CD4-positive, alpha-beta memory T cell (primary cell): ENCODE results near the gene RUBCNL. TPM values are rescaled to one million over a fixed set of nuclear protein-coding genes. Genes with fewer than 3 reads are reported as not detected.

ENCODE experiments used
- CTCF ChIA-PET: fragments of 350-600 bp; sonication (Branson Sonifier 250); formaldehyde crosslinking; loops from one replicate; lab custom pipeline; 2021; ENCODE audit warnings: inconsistent platforms; ENCODE audit not compliant: partially characterized antibody; lab: Charles Lee
- POLR2A ChIA-PET: fragments of 350-600 bp; sonication (Branson Sonifier 250); formaldehyde crosslinking; loops from one replicate; lab custom pipeline; 2021; ENCODE audit not compliant: partially characterized antibody; lab: Charles Lee
- DNase-seq, 5 donors: peaks; one replicate each; pipeline versions ENCODE4 v3.0.0 to v3.0.0-alpha.2; 2020 to 2022; ENCODE audit warnings: mixed read lengths in 1 of 5
- H3K27ac ChIP-seq: one replicate; pipeline ENCODE4 v1.7.0; 2013; ENCODE audit warnings: low read depth, low read length
- H3K27me3 ChIP-seq: 2 replicates; pipeline ENCODE4 v1.7.0; 2013; ENCODE audit warnings: mild to moderate bottlenecking, low read length, moderate library complexity; ENCODE audit not compliant: insufficient read depth
- H3K36me3 ChIP-seq: 2 replicates; pipeline ENCODE4 v1.7.0; 2013; ENCODE audit warnings: mild to moderate bottlenecking, low read length, moderate library complexity; ENCODE audit not compliant: insufficient read depth
- H3K4me1 ChIP-seq: 2 replicates; pipeline ENCODE4 v1.7.0; 2013; ENCODE audit warnings: mild to moderate bottlenecking, low read length, moderate library complexity; ENCODE audit not compliant: insufficient read depth
- H3K4me3 ChIP-seq, 2 donors: one replicate each; pipeline ENCODE4 v1.7.0; 2013; ENCODE audit warnings: low read length in 2 of 2, mild to moderate bottlenecking in 1 of 2
- H3K9me3 ChIP-seq, 2 donors: one replicate each; pipeline ENCODE4 v1.7.0; 2013; ENCODE audit warnings: low read length in 2 of 2, control low read depth in 1 of 2; ENCODE audit not compliant: control insufficient read depth in 1 of 2
- H3K27ac Mint-ChIP-seq, 7 donors: one replicate each; pipeline ENCODE4 v1.8.0; 2020 to 2021; ENCODE audit warnings: mixed read lengths in 7 of 7, mild to moderate bottlenecking in 6 of 7, inconsistent platforms in 3 of 7, moderate library complexity in 3 of 7
- H3K27me3 Mint-ChIP-seq, 2 donors: one replicate each; pipeline ENCODE4 v1.8.0; 2020 to 2021; ENCODE audit warnings: mixed read lengths in 2 of 2
- H3K36me3 Mint-ChIP-seq, 2 donors: one replicate each; pipeline ENCODE4 v1.8.0; 2020 to 2021; ENCODE audit warnings: mixed read lengths in 2 of 2, inconsistent platforms in 1 of 2, mild to moderate bottlenecking in 1 of 2
- H3K4me1 Mint-ChIP-seq, 4 donors: one replicate each; pipeline ENCODE4 v1.8.0; 2020 to 2021; ENCODE audit warnings: mixed read lengths in 4 of 4, mild to moderate bottlenecking in 1 of 4
- H3K4me3 Mint-ChIP-seq, 8 donors: one replicate each; pipeline ENCODE4 v1.8.0; 2020 to 2021; ENCODE audit warnings: mixed read lengths in 8 of 8, mild to moderate bottlenecking in 7 of 8, moderate library complexity in 6 of 8, inconsistent platforms in 3 of 8
- H3K9me3 Mint-ChIP-seq, 8 donors: one replicate each; pipeline ENCODE4 v1.8.0; 2020 to 2021; ENCODE audit warnings: mixed read lengths in 8 of 8, mild to moderate bottlenecking in 5 of 8, inconsistent platforms in 3 of 8, moderate library complexity in 1 of 8
- intact Hi-C: fragments of 100-400 bp; cut with micrococcal nuclease; formaldehyde crosslinking; loops from one replicate; pipeline ENCODE4 v1.15.1; 2023
- polyA plus RNA-seq, 2 donors: library from polyadenylated mRNA; unstranded; fragments of 300-500 nt; fragmentation: Illumina TruSeq; gene quantifications; one replicate each; pipeline ENCODE4 v1.2.3, GENCODE V29; 2021
- total RNA-seq, 2 experiments: library from RNA; stranded (reverse); gene quantifications; one replicate each; pipeline ENCODE4 v1.2.3, GENCODE V29; 2021

RUBCNL gene
- total and polyA plus RNA-seq, 4 experiments from 2014 or later = 0.30 to 0.60 TPM; not detected in 2

GRCh38 chr13:46359714-46360113 is 27.3 kb downstream of the RUBCNL start:
- peaks cover 2 to 3% of the 10 kb centered on the region in 2 donors for H3K27me3 Mint-ChIP-seq

GRCh38 chr13:46355901-46356590 is 31.0 kb downstream of the RUBCNL start:
- H3K4me3 ChIP-seq = no peak overlapping the region
- ChIA-PET CTCF (interaction anchor here (0.7 kb wide), 1 partner anchor 501 kb away, joined by 3 read pairs; no protein-coding TSS in a partner anchor), POLR2A (no interaction called here)
- intact Hi-C loops = no loop called here
- H3K27ac Mint-ChIP-seq = no peak overlapping the region
- no peaks in the 10 kb centered on the region for H3K36me3 Mint-ChIP-seq
- no peak overlapping the region for H3K27ac ChIP-seq
- H3K4me1 ChIP-seq = no peaks in the 10 kb centered on the region
- no peaks in the 10 kb centered on the region for H3K27me3 ChIP-seq
- peaks cover 6 to 14% (median 6%) of the 10 kb centered on the region in 4 donors for H3K4me1 Mint-ChIP-seq
- peaks cover 0 to 6% (median 0%) of the 10 kb centered on the region in 8 donors for H3K9me3 Mint-ChIP-seq
- no peaks in the 10 kb centered on the region for H3K9me3 ChIP-seq
- no peak for DNase-seq
- no peak overlapping the region for H3K4me3 Mint-ChIP-seq
- peaks cover 2% of the 10 kb centered on the region in 2 donors for H3K27me3 Mint-ChIP-seq
- no peaks in the 10 kb centered on the region for H3K36me3 ChIP-seq

More at GRCh38 chr13:46359714-46360113, 27.3 kb downstream of the RUBCNL start:
- CTCF ChIA-PET = no interaction called here
- Mint-ChIP-seq H3K4me1 (peaks cover 3% of the 10 kb centered on the region in 4 donors), H3K9me3 (no peaks in the 10 kb centered on the region), H3K4me3 (no peak overlapping the region), H3K36me3 (no peaks in the 10 kb centered on the region), H3K27ac (no peak overlapping the region)
- intact Hi-C loops = no loop called here
- Histone ChIP-seq H3K4me1 (no peaks in the 10 kb centered on the region), H3K27ac (no peak overlapping the region), H3K4me3 (no peak overlapping the region), H3K9me3 (no peaks in the 10 kb centered on the region), H3K36me3 (no peaks in the 10 kb centered on the region), H3K27me3 (no peaks in the 10 kb centered on the region)
- POLR2A ChIA-PET = no interaction called here
- no peak for DNase-seq

- CTCF ChIA-PET = interaction anchor here (0.7 kb wide), 1 partner anchor 502 kb away, joined by 3 read pairs; no protein-coding TSS in a partner anchor
- no peaks in the 10 kb centered on the region for H3K9me3 ChIP-seq
- peaks cover 0 to 6% (median 0%) of the 10 kb centered on the region in 8 donors for H3K9me3 Mint-ChIP-seq
Measured at GRCh38 chr13:46355088-46355468, 32.0 kb downstream of the RUBCNL start.

GRCh38 chr13:46354156-46355087 is 32.6 kb downstream of the RUBCNL start:
- POLR2A ChIA-PET = interaction anchor here (1.0 kb wide), 1 partner anchor 40 kb away, joined by 3 read pairs; no protein-coding TSS in a partner anchor

More at GRCh38 chr13:46355088-46355468, 32.0 kb downstream of the RUBCNL start:
- Mint-ChIP-seq H3K27me3 (no peaks in the 10 kb centered on the region), H3K4me1 (peaks cover 6 to 14% (median 6%) of the 10 kb centered on the region in 4 donors), H3K36me3 (no peaks in the 10 kb centered on the region), H3K4me3 (no peak overlapping the region), H3K27ac (peak overlapping the region in 1 of 7 donors; percentile 5)
- intact Hi-C loops = no loop called here
- H3K27ac ChIP-seq = no peak overlapping the region
- H3K27me3 ChIP-seq = no peaks in the 10 kb centered on the region
- H3K36me3 ChIP-seq = no peaks in the 10 kb centered on the region
- POLR2A ChIA-PET = interaction anchor here (1.0 kb wide), 1 partner anchor 39 kb away, joined by 3 read pairs; no protein-coding TSS in a partner anchor
- no peak for DNase-seq
- no peak overlapping the region for H3K4me3 ChIP-seq
- no peaks in the 10 kb centered on the region for H3K4me1 ChIP-seq

GRCh38 chr13:46352805-46353204 is 34.2 kb downstream of the RUBCNL start:
- peaks cover 6 to 14% (median 6%) of the 10 kb centered on the region in 4 donors for H3K4me1 Mint-ChIP-seq
- peaks cover 1 to 4% of the 10 kb centered on the region in 2 donors for H3K27me3 Mint-ChIP-seq
- ChIA-PET CTCF (no interaction called here), POLR2A (no interaction called here)
- Histone ChIP-seq H3K27me3 (no peaks in the 10 kb centered on the region), H3K36me3 (no peaks in the 10 kb centered on the region), H3K27ac (no peak overlapping the region), H3K4me1 (no peaks in the 10 kb centered on the region), H3K4me3 (no peak overlapping the region), H3K9me3 (no peaks in the 10 kb centered on the region)
- H3K27ac Mint-ChIP-seq = no peak overlapping the region
- intact Hi-C loops = no loop called here
- no peak for DNase-seq
- H3K9me3 Mint-ChIP-seq = peaks cover 0 to 6% (median 0%) of the 10 kb centered on the region in 8 donors
- no peak overlapping the region for H3K4me3 Mint-ChIP-seq
- no peaks in the 10 kb centered on the region for H3K36me3 Mint-ChIP-seq

More at GRCh38 chr13:46354156-46355087, 32.6 kb downstream of the RUBCNL start:
- no peaks in the 10 kb centered on the region for H3K36me3 ChIP-seq
- peak overlapping the region in 1 of 8 donors; percentile 18 for H3K4me3 Mint-ChIP-seq
- H3K36me3 Mint-ChIP-seq = no peaks in the 10 kb centered on the region
- H3K9me3 Mint-ChIP-seq = peaks cover 0 to 6% (median 0%) of the 10 kb centered on the region in 8 donors
- intact Hi-C loops = no loop called here
- no peaks in the 10 kb centered on the region for H3K27me3 Mint-ChIP-seq
- H3K27ac ChIP-seq = no peak overlapping the region
- H3K9me3 ChIP-seq = no peaks in the 10 kb centered on the region
- no peak overlapping the region for H3K4me3 ChIP-seq
- CTCF ChIA-PET = no interaction called here
- H3K4me1 ChIP-seq = no peaks in the 10 kb centered on the region
- DNase-seq = peak in 3 of 5 donors; percentile 1 to 43 (median 8)
- H3K27ac Mint-ChIP-seq = peak overlapping the region; percentile 5 to 82 (median 29)
- H3K27me3 ChIP-seq = no peaks in the 10 kb centered on the region
- H3K4me1 Mint-ChIP-seq = peaks cover 6 to 14% (median 6%) of the 10 kb centered on the region in 4 donors

- no peaks in the 10 kb centered on the region for H3K9me3 ChIP-seq
- H3K36me3 Mint-ChIP-seq = no peaks in the 10 kb centered on the region
- no peak overlapping the region for H3K27ac Mint-ChIP-seq
- peaks cover 6 to 13% (median 6%) of the 10 kb centered on the region in 4 donors for H3K4me1 Mint-ChIP-seq
- H3K27ac ChIP-seq = no peak overlapping the region
- H3K4me3 ChIP-seq = no peak overlapping the region
- H3K9me3 Mint-ChIP-seq = peaks cover 0 to 6% (median 0%) of the 10 kb centered on the region in 8 donors
- POLR2A ChIA-PET = no interaction called here
- H3K4me1 ChIP-seq = no peaks in the 10 kb centered on the region
- no peaks in the 10 kb centered on the region for H3K36me3 ChIP-seq
- peaks cover 4 to 8% of the 10 kb centered on the region in 2 donors for H3K27me3 Mint-ChIP-seq
- intact Hi-C loops = no loop called here
- H3K27me3 ChIP-seq = no peaks in the 10 kb centered on the region
- no peak for DNase-seq
- CTCF ChIA-PET = no interaction called here
- no peak overlapping the region for H3K4me3 Mint-ChIP-seq
Measured at GRCh38 chr13:46350003-46350402, 37.0 kb downstream of the RUBCNL start.

- Mint-ChIP-seq H3K27ac (no peak overlapping the region), H3K4me3 (no peak overlapping the region), H3K36me3 (no peaks in the 10 kb centered on the region), H3K27me3 (peaks cover 4 to 8% of the 10 kb centered on the region in 2 donors), H3K9me3 (peaks cover 0 to 2% (median 0%) of the 10 kb centered on the region in 8 donors), H3K4me1 (peaks cover 0 to 7% (median 0%) of the 10 kb centered on the region in 4 donors)
- H3K4me3 ChIP-seq = no peak overlapping the region
- no peaks in the 10 kb centered on the region for H3K36me3 ChIP-seq
- H3K9me3 ChIP-seq = no peaks in the 10 kb centered on the region
- intact Hi-C loops = no loop called here
- no peaks in the 10 kb centered on the region for H3K27me3 ChIP-seq
- no peak for DNase-seq
- ChIA-PET POLR2A (no interaction called here), CTCF (no interaction called here)
- no peaks in the 10 kb centered on the region for H3K4me1 ChIP-seq
- no peak overlapping the region for H3K27ac ChIP-seq
Measured at GRCh38 chr13:46348961-46349360, 38.1 kb downstream of the RUBCNL start.
